Breast epithelium (tissue), 3 donors: Measurements from ENCODE around the gene PIWIL1.

Source experiments
- CTCF ChIP-seq, 3 donors: fragments of 450-650 bp; IDR thresholded peaks; one replicate each; pipeline ENCODE4 v1.5.1; 2016 to 2017; ENCODE audit warnings: antibody characterized with exemption in 3 of 3, mild to moderate bottlenecking in 3 of 3, moderate library complexity in 3 of 3
- POLR2A ChIP-seq: fragments of 450-650 bp; IDR thresholded peaks from one replicate; pipeline ENCODE4 v1.6.1; 2016; ENCODE audit warnings: antibody characterized with exemption, mild to moderate bottlenecking, moderate library complexity
- POLR2AphosphoS5 ChIP-seq, 3 donors: sonication (generic); formaldehyde crosslinking; IDR thresholded peaks; one replicate each; pipeline ENCODE4 v1.6.1; 2017; ENCODE audit warnings: antibody characterized with exemption in 3 of 3

GRCh38 chr12:130366159-130366558 lies 28.5 kb downstream of the PIWIL1 start:
- no peak for TF ChIP-seq POLR2AphosphoS5 (IDR thresholded peaks at IDR 0.05)
- no peak for TF ChIP-seq CTCF (IDR thresholded peaks at IDR 0.05)
- TF ChIP-seq POLR2A, result no peak
